Measurements from ENCODE around the gene BABAM2.
A peak's percentile ranks its signal among the peaks of the same experiment; 100 is the strongest.

The BABAM2 gene

GRCh38 chr2:27977731-27978312, 87.3 kb downstream of the BABAM2 start (continued):
- TF ChIP-seq KLF17 (tag by site-specific recombination; IDR thresholded peaks at IDR 0.05), result no peak
- no peak for TF ChIP-seq ZNF155 (tag by site-specific recombination; IDR thresholded peaks at IDR 0.05)
- no peak for TF ChIP-seq ZSCAN30 (tag by site-specific recombination; IDR thresholded peaks at IDR 0.05)
- no peak for TF ChIP-seq ZNF670 (tag by site-specific recombination; IDR thresholded peaks at IDR 0.05; ENCODE audit: low read depth)
- TF ChIP-seq ZNF292 (tag by site-specific recombination; IDR thresholded peaks at IDR 0.05; ENCODE audit: borderline replicate concordance, low read depth), result no peak
- no peak for TF ChIP-seq ZNF473 (tag by site-specific recombination; IDR thresholded peaks at IDR 0.05)
- no peak for TF ChIP-seq ZNF223 (tag by site-specific recombination; IDR thresholded peaks at IDR 0.05)
- TF ChIP-seq GLIS2 (tag by site-specific recombination; IDR thresholded peaks at IDR 0.05), result no peak
- no peak for TF ChIP-seq ZNF423 (tag by site-specific recombination; IDR thresholded peaks at IDR 0.05)
- no peak for TF ChIP-seq ZSCAN16 (tag by site-specific recombination; IDR thresholded peaks at IDR 0.05)
- no peak for TF ChIP-seq MZF1 (tag by site-specific recombination; IDR thresholded peaks at IDR 0.05; ENCODE audit: borderline replicate concordance)
- TF ChIP-seq ZNF16 (tag by site-specific recombination; IDR thresholded peaks at IDR 0.05; ENCODE audit: low read depth), result no peak
- no peak for TF ChIP-seq RBAK (tag by site-specific recombination; IDR thresholded peaks at IDR 0.05)
- no peak for TF ChIP-seq HOXC10 (CRISPR knock-in tag; IDR thresholded peaks at IDR 0.05)
- no peak for TF ChIP-seq ZNF280D (tag by site-specific recombination; IDR thresholded peaks at IDR 0.05)
- TF ChIP-seq, protein P1, sequence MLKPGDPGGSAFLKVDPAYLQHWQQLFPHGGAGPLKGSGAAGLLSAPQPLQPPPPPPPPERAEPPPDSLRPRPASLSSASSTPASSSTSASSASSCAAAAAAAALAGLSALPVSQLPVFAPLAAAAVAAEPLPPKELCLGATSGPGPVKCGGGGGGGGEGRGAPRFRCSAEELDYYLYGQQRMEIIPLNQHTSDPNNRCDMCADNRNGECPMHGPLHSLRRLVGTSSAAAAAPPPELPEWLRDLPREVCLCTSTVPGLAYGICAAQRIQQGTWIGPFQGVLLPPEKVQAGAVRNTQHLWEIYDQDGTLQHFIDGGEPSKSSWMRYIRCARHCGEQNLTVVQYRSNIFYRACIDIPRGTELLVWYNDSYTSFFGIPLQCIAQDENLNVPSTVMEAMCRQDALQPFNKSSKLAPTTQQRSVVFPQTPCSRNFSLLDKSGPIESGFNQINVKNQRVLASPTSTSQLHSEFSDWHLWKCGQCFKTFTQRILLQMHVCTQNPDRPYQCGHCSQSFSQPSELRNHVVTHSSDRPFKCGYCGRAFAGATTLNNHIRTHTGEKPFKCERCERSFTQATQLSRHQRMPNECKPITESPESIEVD (tag by site-specific recombination; IDR thresholded peaks at IDR 0.05), result 0 out of 2 replicates have a peak, but pooled peaks have one; percentile 22
- peak; percentile 93 for TF ChIP-seq SP7 (tag by site-specific recombination; IDR thresholded peaks at IDR 0.05)
- TF ChIP-seq, protein P2, sequence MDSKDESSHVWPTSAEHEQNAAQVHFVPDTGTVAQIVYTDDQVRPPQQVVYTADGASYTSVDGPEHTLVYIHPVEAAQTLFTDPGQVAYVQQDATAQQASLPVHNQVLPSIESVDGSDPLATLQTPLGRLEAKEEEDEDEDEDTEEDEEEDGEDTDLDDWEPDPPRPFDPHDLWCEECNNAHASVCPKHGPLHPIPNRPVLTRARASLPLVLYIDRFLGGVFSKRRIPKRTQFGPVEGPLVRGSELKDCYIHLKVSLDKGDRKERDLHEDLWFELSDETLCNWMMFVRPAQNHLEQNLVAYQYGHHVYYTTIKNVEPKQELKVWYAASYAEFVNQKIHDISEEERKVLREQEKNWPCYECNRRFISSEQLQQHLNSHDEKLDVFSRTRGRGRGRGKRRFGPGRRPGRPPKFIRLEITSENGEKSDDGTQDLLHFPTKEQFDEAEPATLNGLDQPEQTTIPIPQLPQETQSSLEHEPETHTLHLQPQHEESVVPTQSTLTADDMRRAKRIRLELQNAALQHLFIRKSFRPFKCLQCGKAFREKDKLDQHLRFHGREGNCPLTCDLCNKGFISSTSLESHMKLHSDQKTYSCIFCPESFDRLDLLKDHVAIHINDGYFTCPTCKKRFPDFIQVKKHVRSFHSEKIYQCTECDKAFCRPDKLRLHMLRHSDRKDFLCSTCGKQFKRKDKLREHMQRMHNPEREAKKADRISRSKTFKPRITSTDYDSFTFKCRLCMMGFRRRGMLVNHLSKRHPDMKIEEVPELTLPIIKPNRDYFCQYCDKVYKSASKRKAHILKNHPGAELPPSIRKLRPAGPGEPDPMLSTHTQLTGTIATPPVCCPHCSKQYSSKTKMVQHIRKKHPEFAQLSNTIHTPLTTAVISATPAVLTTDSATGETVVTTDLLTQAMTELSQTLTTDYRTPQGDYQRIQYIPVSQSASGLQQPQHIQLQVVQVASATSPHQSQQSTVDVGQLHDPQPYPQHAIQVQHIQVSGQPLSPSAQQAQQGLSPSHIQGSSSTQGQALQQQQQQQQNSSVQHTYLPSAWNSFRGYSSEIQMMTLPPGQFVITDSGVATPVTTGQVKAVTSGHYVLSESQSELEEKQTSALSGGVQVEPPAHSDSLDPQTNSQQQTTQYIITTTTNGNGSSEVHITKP (tag by site-specific recombination; IDR thresholded peaks at IDR 0.05), result 0 out of 2 replicates have a peak, but pooled peaks have one; percentile 24
- 0 out of 2 replicates have a peak, but pooled peaks have one; percentile 40 for TF ChIP-seq ZNF366 (tag by site-specific recombination; conservative IDR thresholded peaks at IDR 0.05)
- TF ChIP-seq ZNF837 (tag by site-specific recombination; IDR thresholded peaks at IDR 0.05), result no peak
- no peak for TF ChIP-seq ZNF133 (tag by site-specific recombination; IDR thresholded peaks at IDR 0.05)
